HCT116 (cell line): ENCODE measurements around the gene NRP1.

Source experiments
- CEBPB ChIP-seq: IDR thresholded peaks from 2 replicates; pipeline ENCODE4 v1.6.1; 2012; ENCODE audit warnings: low read depth
- CTCF ChIP-seq, 3 experiments: fragments of 200-600 bp in 1 of 3; sonication (generic) in 1 of 3; IDR thresholded peaks in 2 of 3; conservative IDR thresholded peaks in 1 of 3; 2 replicates each; pipeline ENCODE4 v1.5.1; 2012 to 2017; ENCODE audit warnings: low read depth in 2 of 3, low read length in 2 of 3, antibody characterized with exemption in 1 of 3, borderline replicate concordance in 1 of 3, control low read depth in 1 of 3, mild to moderate bottlenecking in 1 of 3, mixed read lengths in 1 of 3, mixed run types in 1 of 3, moderate library complexity in 1 of 3; ENCODE audit not compliant: insufficient read depth in 1 of 3
- EZH2 ChIP-seq: fragments of 200-600 bp; sonication (generic); IDR thresholded peaks from 2 replicates; pipeline ENCODE4 v1.6.1; 2017; ENCODE audit warnings: antibody characterized with exemption, mixed run types
- EZH2phosphoT487 ChIP-seq: fragments of 200-600 bp; IDR thresholded peaks from 2 replicates; pipeline ENCODE4 v1.6.1; 2018; ENCODE audit warnings: antibody characterized with exemption, borderline replicate concordance
- MAX ChIP-seq: IDR thresholded peaks from 2 replicates; pipeline ENCODE4 v1.6.1; 2012
- POLR2A ChIP-seq: IDR thresholded peaks from 2 replicates; pipeline ENCODE4 v1.7.0; 2011; ENCODE audit warnings: borderline replicate concordance; ENCODE audit not compliant: insufficient read depth, insufficient read length; ENCODE audit errors: extremely low read depth
- REST ChIP-seq: IDR thresholded peaks from 2 replicates; pipeline ENCODE4 v1.6.1; 2012; ENCODE audit warnings: low read depth
- YY1 ChIP-seq: IDR thresholded peaks from 2 replicates; pipeline ENCODE4 v1.6.1; 2011; ENCODE audit warnings: low read length, low read depth, moderate library complexity, mild to moderate bottlenecking; ENCODE audit not compliant: insufficient replicate concordance; ENCODE audit errors: extremely low read depth

DNA sequence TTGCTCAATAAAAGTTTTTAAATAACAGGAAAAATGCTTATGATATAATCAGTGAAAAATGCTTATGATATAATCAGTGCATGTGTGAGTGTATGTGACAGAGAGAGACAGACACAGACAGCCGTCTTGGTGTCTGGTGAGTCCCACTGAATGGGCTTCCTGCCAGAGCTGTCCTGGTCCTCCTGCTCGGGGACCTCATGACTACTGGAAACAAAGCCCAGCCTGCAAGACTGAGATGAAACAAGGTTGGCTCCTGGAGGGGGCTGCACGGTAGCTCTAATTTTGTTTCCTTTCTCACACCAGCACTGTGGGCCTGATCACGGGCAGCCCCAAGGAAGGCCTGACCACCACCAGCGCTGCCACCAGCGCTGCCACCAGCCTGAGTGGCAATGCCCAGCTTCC is 57.3 kb downstream of the NRP1 start:
- TF ChIP-seq CTCF (IDR thresholded peaks at IDR 0.05 in 2 of 3, conservative IDR thresholded peaks at IDR 0.05 in 1 of 3; ENCODE audit: borderline replicate concordance in 1 of 3, insufficient read depth in 1 of 3, low read depth in 2 of 3, low read length in 2 of 3): no peak
- no peak for TF ChIP-seq EZH2phosphoT487
- no peak for TF ChIP-seq MAX
- no peak for TF ChIP-seq YY1
- TF ChIP-seq POLR2A: no peak
- TF ChIP-seq EZH2: no peak
- TF ChIP-seq REST: no peak
- TF ChIP-seq CEBPB: no peak
